ENCODE results near the gene ASMTL.
"Not testable (repeated sequence)": the region's sequence is repeated elsewhere in the genome, so short reads cannot be mapped to it uniquely, and the experiment has no call there.

Gene ASMTL

GRCh38 chrX:1368385-1368698 lies 84.4 kb downstream of the ASMTL start:
- TF ChIP-seq BACH2 (CRISPR knock-in tag; IDR thresholded peaks at IDR 0.05; ENCODE audit: borderline replicate concordance) (no peak), PPARA (CRISPR knock-in tag; IDR thresholded peaks at IDR 0.05; ENCODE audit: borderline replicate concordance) (no peak), ZC3H10 (CRISPR knock-in tag; IDR thresholded peaks at IDR 0.05) (no peak), ZNF565 (CRISPR knock-in tag; conservative IDR thresholded peaks at IDR 0.05; ENCODE audit: low read depth) (no peak), ZNF70 (CRISPR knock-in tag; IDR thresholded peaks at IDR 0.05) (no peak), POU6F1 (CRISPR knock-in tag; IDR thresholded peaks at IDR 0.05; ENCODE audit: borderline replicate concordance, low read depth) (no peak), CSDC2 (CRISPR knock-in tag; IDR thresholded peaks at IDR 0.05) (no peak), RARB (CRISPR knock-in tag; IDR thresholded peaks at IDR 0.05) (no peak), TOX (CRISPR knock-in tag; IDR thresholded peaks at IDR 0.05; ENCODE audit: borderline replicate concordance) (no peak), ARNTL (CRISPR knock-in tag; IDR thresholded peaks at IDR 0.05; ENCODE audit: borderline replicate concordance, low read depth) (no peak), ZFP30 (CRISPR knock-in tag; IDR thresholded peaks at IDR 0.05) (no peak), ESRRG (CRISPR knock-in tag; IDR thresholded peaks at IDR 0.05) (no peak), GLIS3 (CRISPR knock-in tag; IDR thresholded peaks at IDR 0.05) (no peak)
- TF ChIP-seq, protein P1, sequence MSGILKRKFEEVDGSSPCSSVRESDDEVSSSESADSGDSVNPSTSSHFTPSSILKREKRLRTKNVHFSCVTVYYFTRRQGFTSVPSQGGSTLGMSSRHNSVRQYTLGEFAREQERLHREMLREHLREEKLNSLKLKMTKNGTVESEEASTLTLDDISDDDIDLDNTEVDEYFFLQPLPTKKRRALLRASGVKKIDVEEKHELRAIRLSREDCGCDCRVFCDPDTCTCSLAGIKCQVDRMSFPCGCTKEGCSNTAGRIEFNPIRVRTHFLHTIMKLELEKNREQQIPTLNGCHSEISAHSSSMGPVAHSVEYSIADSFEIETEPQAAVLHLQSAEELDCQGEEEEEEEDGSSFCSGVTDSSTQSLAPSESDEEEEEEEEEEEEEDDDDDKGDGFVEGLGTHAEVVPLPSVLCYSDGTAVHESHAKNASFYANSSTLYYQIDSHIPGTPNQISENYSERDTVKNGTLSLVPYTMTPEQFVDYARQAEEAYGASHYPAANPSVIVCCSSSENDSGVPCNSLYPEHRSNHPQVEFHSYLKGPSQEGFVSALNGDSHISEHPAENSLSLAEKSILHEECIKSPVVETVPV (CRISPR knock-in tag; IDR thresholded peaks at IDR 0.05), result no peak
- TF ChIP-seq, protein P2, sequence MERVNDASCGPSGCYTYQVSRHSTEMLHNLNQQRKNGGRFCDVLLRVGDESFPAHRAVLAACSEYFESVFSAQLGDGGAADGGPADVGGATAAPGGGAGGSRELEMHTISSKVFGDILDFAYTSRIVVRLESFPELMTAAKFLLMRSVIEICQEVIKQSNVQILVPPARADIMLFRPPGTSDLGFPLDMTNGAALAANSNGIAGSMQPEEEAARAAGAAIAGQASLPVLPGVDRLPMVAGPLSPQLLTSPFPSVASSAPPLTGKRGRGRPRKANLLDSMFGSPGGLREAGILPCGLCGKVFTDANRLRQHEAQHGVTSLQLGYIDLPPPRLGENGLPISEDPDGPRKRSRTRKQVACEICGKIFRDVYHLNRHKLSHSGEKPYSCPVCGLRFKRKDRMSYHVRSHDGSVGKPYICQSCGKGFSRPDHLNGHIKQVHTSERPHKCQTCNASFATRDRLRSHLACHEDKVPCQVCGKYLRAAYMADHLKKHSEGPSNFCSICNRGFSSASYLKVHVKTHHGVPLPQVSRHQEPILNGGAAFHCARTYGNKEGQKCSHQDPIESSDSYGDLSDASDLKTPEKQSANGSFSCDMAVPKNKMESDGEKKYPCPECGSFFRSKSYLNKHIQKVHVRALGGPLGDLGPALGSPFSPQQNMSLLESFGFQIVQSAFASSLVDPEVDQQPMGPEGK (CRISPR knock-in tag; IDR thresholded peaks at IDR 0.05; ENCODE audit: borderline replicate concordance), result no peak
- no peak for ATAC-seq

GRCh38 chrX:1366363-1366762 lies 86.3 kb downstream of the ASMTL start:
- ATAC-seq, result not testable (repeated sequence)

DNA sequence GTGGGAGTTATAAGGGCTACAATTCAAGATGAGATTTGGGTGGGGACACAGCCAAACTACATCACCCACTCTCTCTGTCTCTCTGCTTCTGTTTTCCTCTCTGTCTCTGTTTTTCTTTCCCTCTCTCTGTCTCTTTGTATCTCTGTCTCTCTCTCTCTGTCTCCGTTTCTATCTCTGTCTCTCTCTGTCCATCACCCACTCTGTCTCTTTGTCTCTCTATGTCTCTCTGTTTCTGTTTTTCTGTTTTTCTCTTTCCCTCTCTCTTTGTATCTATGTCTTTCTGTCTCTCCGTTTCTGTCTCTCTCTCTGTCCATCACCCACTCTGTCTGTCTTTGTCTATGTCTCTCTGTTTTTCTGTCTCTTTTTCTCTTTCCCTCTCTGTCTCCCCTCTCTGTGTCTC lies 90.8 kb downstream of the ASMTL start:
- TF ChIP-seq ISL1 (CRISPR knock-in tag; IDR thresholded peaks at IDR 0.05) (no peak), TCF4 (CRISPR knock-in tag; IDR thresholded peaks at IDR 0.05; ENCODE audit: borderline replicate concordance) (no peak), ESRRG (CRISPR knock-in tag; IDR thresholded peaks at IDR 0.05) (no peak), PPARA (CRISPR knock-in tag; IDR thresholded peaks at IDR 0.05; ENCODE audit: borderline replicate concordance) (no peak), ZNF565 (CRISPR knock-in tag; conservative IDR thresholded peaks at IDR 0.05; ENCODE audit: low read depth) (no peak), GLIS3 (CRISPR knock-in tag; IDR thresholded peaks at IDR 0.05) (no peak), CSDC2 (CRISPR knock-in tag; IDR thresholded peaks at IDR 0.05) (no peak), OSR1 (CRISPR knock-in tag; IDR thresholded peaks at IDR 0.05) (no peak), ZNF8 (CRISPR knock-in tag; IDR thresholded peaks at IDR 0.05) (no peak), RARB (CRISPR knock-in tag; IDR thresholded peaks at IDR 0.05) (no peak), POU6F1 (CRISPR knock-in tag; IDR thresholded peaks at IDR 0.05; ENCODE audit: borderline replicate concordance, low read depth) (no peak), SNAI2 (CRISPR knock-in tag; IDR thresholded peaks at IDR 0.05) (no peak), CREB5 (CRISPR knock-in tag; IDR thresholded peaks at IDR 0.05; ENCODE audit: low read depth) (no peak), ARNTL (CRISPR knock-in tag; IDR thresholded peaks at IDR 0.05; ENCODE audit: borderline replicate concordance, low read depth) (no peak), ZFP3 (CRISPR knock-in tag; IDR thresholded peaks at IDR 0.05) (no peak), ZC3H10 (CRISPR knock-in tag; IDR thresholded peaks at IDR 0.05) (no peak), BACH2 (CRISPR knock-in tag; IDR thresholded peaks at IDR 0.05; ENCODE audit: borderline replicate concordance) (no peak), ZFP30 (CRISPR knock-in tag; IDR thresholded peaks at IDR 0.05) (no peak)
- TF ChIP-seq, protein P1 (CRISPR knock-in tag; IDR thresholded peaks at IDR 0.05), result no peak
- TF ChIP-seq, protein P3, sequence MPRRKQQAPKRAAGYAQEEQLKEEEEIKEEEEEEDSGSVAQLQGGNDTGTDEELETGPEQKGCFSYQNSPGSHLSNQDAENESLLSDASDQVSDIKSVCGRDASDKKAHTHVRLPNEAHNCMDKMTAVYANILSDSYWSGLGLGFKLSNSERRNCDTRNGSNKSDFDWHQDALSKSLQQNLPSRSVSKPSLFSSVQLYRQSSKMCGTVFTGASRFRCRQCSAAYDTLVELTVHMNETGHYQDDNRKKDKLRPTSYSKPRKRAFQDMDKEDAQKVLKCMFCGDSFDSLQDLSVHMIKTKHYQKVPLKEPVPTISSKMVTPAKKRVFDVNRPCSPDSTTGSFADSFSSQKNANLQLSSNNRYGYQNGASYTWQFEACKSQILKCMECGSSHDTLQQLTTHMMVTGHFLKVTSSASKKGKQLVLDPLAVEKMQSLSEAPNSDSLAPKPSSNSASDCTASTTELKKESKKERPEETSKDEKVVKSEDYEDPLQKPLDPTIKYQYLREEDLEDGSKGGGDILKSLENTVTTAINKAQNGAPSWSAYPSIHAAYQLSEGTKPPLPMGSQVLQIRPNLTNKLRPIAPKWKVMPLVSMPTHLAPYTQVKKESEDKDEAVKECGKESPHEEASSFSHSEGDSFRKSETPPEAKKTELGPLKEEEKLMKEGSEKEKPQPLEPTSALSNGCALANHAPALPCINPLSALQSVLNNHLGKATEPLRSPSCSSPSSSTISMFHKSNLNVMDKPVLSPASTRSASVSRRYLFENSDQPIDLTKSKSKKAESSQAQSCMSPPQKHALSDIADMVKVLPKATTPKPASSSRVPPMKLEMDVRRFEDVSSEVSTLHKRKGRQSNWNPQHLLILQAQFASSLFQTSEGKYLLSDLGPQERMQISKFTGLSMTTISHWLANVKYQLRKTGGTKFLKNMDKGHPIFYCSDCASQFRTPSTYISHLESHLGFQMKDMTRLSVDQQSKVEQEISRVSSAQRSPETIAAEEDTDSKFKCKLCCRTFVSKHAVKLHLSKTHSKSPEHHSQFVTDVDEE (CRISPR knock-in tag; IDR thresholded peaks at IDR 0.05), result no peak

More for the DNA sequence above, 90.8 kb downstream of the ASMTL start:
- no peak; the same call in 2 of the 3 replicates for ATAC-seq
